Fibroblast of lung (primary cell): ENCODE data around the gene PRKCA. TPM values are rescaled to one million over a fixed set of nuclear protein-coding genes. Genes with fewer than 3 reads are reported as not detected.
A peak's percentile ranks its signal among the peaks of the same experiment; 100 is the strongest.

Source experiments
- DNase-seq, 2 donors: peaks; one replicate each; pipeline versions ENCODE4 v3.0.0 to v3.0.0-alpha.2; 2010; ENCODE audit warnings: low read depth in 2 of 2
- H2AFZ ChIP-seq: 2 replicates; pipeline ENCODE4 v1.5.1; 2012; ENCODE audit warnings: low read length, control low read depth, inconsistent platforms
- H3K27ac ChIP-seq: 2 replicates; pipeline ENCODE4 v1.5.1; 2011; ENCODE audit warnings: low read length, control low read depth; ENCODE audit not compliant: insufficient read depth
- H3K27me3 ChIP-seq: 2 replicates; pipeline ENCODE4 v1.5.1; 2011; ENCODE audit warnings: mild to moderate bottlenecking, low read length; ENCODE audit not compliant: control insufficient read depth, insufficient read depth
- H3K36me3 ChIP-seq: 2 replicates; pipeline ENCODE4 v1.5.1; 2011; ENCODE audit warnings: low read length; ENCODE audit not compliant: control insufficient read depth, insufficient read depth
- H3K4me1 ChIP-seq: 2 replicates; pipeline ENCODE4 v1.5.1; 2011; ENCODE audit warnings: low read length; ENCODE audit not compliant: control insufficient read depth, insufficient read depth; ENCODE audit errors: extremely low read depth
- H3K4me2 ChIP-seq: 2 replicates; pipeline ENCODE4 v1.5.1; 2011; ENCODE audit warnings: low read length, control low read depth; ENCODE audit not compliant: insufficient read depth; ENCODE audit errors: extremely low read depth
- H3K4me3 ChIP-seq, 4 experiments: fragments of 200-600 bp in 1 of 4; sonication (generic) in 1 of 4; replicated peaks in 1 of 4; 2 replicates each; pipeline ENCODE4 v1.5.1; 2011 to 2016; ENCODE audit warnings: low read length in 4 of 4, low read depth in 3 of 4, mild to moderate bottlenecking in 3 of 4, control low read depth in 2 of 4, inconsistent platforms in 1 of 4, mixed read lengths in 1 of 4; ENCODE audit not compliant: insufficient read depth in 1 of 4; ENCODE audit errors: control extremely low read depth in 1 of 4
- H3K79me2 ChIP-seq: 2 replicates; pipeline ENCODE4 v1.5.1; 2012; ENCODE audit warnings: mild to moderate bottlenecking, low read length, inconsistent platforms; ENCODE audit not compliant: control insufficient read depth, insufficient read depth
- H3K9ac ChIP-seq: 2 replicates; pipeline ENCODE4 v1.5.1; 2011; ENCODE audit warnings: mild to moderate bottlenecking, low read length, control low read depth; ENCODE audit not compliant: insufficient read depth
- H3K9me3 ChIP-seq: 2 replicates; pipeline ENCODE4 v1.5.1; 2012; ENCODE audit warnings: low read depth, low read length; ENCODE audit not compliant: control insufficient read depth, insufficient read depth
- H4K20me1 ChIP-seq: 2 replicates; pipeline ENCODE4 v1.5.1; 2011; ENCODE audit warnings: low read length; ENCODE audit not compliant: control insufficient read depth, insufficient read depth; ENCODE audit errors: extremely low read depth
- CTCF ChIP-seq, 2 donors: IDR thresholded peaks in 1 of 2; conservative IDR thresholded peaks in 1 of 2; 1 replicate in 1 of 2; 2 replicates in 1 of 2; pipeline ENCODE4 v1.5.1; 2011 to 2012; ENCODE audit warnings: low read length in 2 of 2, control low read depth in 1 of 2, inconsistent platforms in 1 of 2, low read depth in 1 of 2, mild to moderate bottlenecking in 1 of 2
- EZH2 ChIP-seq: IDR thresholded peaks from 2 replicates; pipeline ENCODE4 v1.5.1; 2012; ENCODE audit warnings: low read length, control low read depth, mild to moderate bottlenecking; ENCODE audit errors: missing control alignments
- polyA plus RNA-seq, 2 donors: library from polyadenylated mRNA; depleted of rRNA in 1 of 2; stranded (reverse) in 1 of 2; unstranded in 1 of 2; fragments of >200 nt; gene quantifications; 2 replicates each; pipeline ENCODE4 v1.2.1, GENCODE V29; 2011 to 2012; ENCODE audit warnings: missing spikeins in 1 of 2
- total RNA-seq: library from RNA; depleted of rRNA; stranded (reverse); fragments of >200 nt; gene quantifications from 2 replicates; pipeline ENCODE4 v1.2.1, GENCODE V29; 2014

Gene PRKCA
- total and polyA plus RNA-seq, 2 donors (not counting 1 experiment from before 2014, with no cell fraction given), result 34.0 to 74.2 TPM

DNA sequence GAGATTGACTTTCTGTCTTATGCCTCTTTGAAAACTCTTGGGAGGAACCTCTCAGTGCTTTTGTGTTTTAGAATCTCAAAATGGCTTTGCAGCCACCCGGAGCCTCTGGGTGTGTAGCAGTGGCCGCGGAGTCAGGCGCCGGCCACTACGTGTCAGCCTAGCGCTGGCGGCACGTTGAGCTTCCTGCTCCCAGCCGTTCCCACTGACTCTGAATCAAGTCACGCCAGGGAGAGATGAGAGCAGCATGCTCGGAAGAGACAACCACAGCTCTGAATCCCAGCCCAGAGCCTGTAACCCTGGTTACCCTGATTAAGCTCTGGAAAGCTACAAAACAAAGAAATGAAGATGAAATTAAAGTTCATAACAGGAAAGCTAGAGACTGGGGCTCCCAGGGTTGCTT lies 435.1 kb downstream of the PRKCA start:
- Histone ChIP-seq H3K4me2 (no peak overlapping the region), H4K20me1 (no peaks in the 10 kb centered on the region), H3K9me3 (no peaks in the 10 kb centered on the region), H2AFZ (no peak overlapping the region), H3K4me1 (no peaks in the 10 kb centered on the region), H3K27ac (peak overlapping the region; percentile 22), H3K79me2 (no peaks in the 10 kb centered on the region), H3K4me3 (no peak overlapping the region), H3K27me3 (no peaks in the 10 kb centered on the region), H3K36me3 (peaks cover 8% of the 10 kb centered on the region), H3K9ac (no peak overlapping the region)
- DNase-seq, result peak; percentile 45 to 61
- TF ChIP-seq CTCF (conservative IDR thresholded peaks at IDR 0.05 in 1 of 2, IDR thresholded peaks at IDR 0.05 in 1 of 2; ENCODE audit: low read depth in 1 of 2, low read length in 2 of 2) (peak; percentile 9 to 29), EZH2 (no peak)

GRCh38 chr17:66738301-66738700 lies 435.9 kb downstream of the PRKCA start:
- H3K36me3 ChIP-seq, result peaks cover 11% of the 10 kb centered on the region
- TF ChIP-seq EZH2 (no peak), CTCF (conservative IDR thresholded peaks at IDR 0.05 in 1 of 2, IDR thresholded peaks at IDR 0.05 in 1 of 2; ENCODE audit: low read depth in 1 of 2, low read length in 2 of 2) (no peak)

DNA sequence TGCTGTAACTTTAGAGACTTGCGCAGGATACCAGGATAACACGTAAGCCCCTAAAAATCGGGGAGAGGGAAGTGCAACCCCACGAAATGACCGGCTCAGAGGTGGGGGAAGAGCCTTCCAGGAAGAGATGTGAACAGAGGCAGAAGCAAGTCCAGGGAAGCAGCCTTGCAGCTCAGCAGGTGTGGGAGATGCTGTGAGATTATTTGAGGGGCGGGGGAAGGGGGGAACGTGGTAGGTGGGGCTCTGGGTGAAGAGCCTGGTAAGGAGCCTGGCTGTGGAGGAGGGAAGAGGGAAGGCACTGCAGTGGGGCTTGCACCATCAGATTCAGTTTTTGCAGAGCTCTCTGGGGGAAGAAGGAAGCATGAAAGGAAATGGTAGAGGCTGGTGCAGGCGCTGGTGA lies 437.1 kb downstream of the PRKCA start:
- TF ChIP-seq EZH2 (no peak), CTCF (conservative IDR thresholded peaks at IDR 0.05 in 1 of 2, IDR thresholded peaks at IDR 0.05 in 1 of 2; ENCODE audit: low read depth in 1 of 2, low read length in 2 of 2) (no peak)
- Histone ChIP-seq H2AFZ (no peak overlapping the region), H4K20me1 (no peaks in the 10 kb centered on the region), H3K9me3 (no peaks in the 10 kb centered on the region), H3K4me1 (no peaks in the 10 kb centered on the region), H3K4me3 (no peak overlapping the region), H3K9ac (no peak overlapping the region), H3K27me3 (no peaks in the 10 kb centered on the region), H3K36me3 (peaks cover 11% of the 10 kb centered on the region), H3K4me2 (no peak overlapping the region), H3K79me2 (no peaks in the 10 kb centered on the region), H3K27ac (no peak overlapping the region)
- DNase-seq, result no peak

More at GRCh38 chr17:66738301-66738700, 435.9 kb downstream of the PRKCA start:
- Histone ChIP-seq H3K4me3 (no peak overlapping the region), H3K9ac (no peak overlapping the region), H4K20me1 (no peaks in the 10 kb centered on the region), H3K4me2 (no peak overlapping the region), H3K4me1 (no peaks in the 10 kb centered on the region), H3K27me3 (no peaks in the 10 kb centered on the region), H2AFZ (no peak overlapping the region), H3K27ac (no peak overlapping the region), H3K9me3 (no peaks in the 10 kb centered on the region), H3K79me2 (no peaks in the 10 kb centered on the region)
- DNase-seq, result no peak
